Liver (tissue), 9 donors: ENCODE measurements around the gene RD3L. TPM values are rescaled to one million over a fixed set of nuclear protein-coding genes. Genes with fewer than 3 reads are reported as not detected.

ENCODE experiments used
- DNase-seq: peaks from one replicate; pipeline ENCODE4 v3.0.0-alpha.2; 2017; ENCODE audit warnings: low spot score
- H3K27ac ChIP-seq, 2 donors: one replicate each; pipeline ENCODE4 v1.7.0; 2013; ENCODE audit warnings: inconsistent platforms in 2 of 2, low read length in 2 of 2, control low read depth in 1 of 2, low read depth in 1 of 2, mild to moderate bottlenecking in 1 of 2
- H3K27me3 ChIP-seq, 4 donors: one replicate each; pipeline versions ENCODE4 v1.6.1 to v1.7.0; 2013; ENCODE audit warnings: low read length in 3 of 4, inconsistent platforms in 1 of 4, mild to moderate bottlenecking in 1 of 4, moderate library complexity in 1 of 4; ENCODE audit not compliant: control insufficient read depth in 4 of 4, insufficient read depth in 4 of 4
- H3K36me3 ChIP-seq, 4 donors: one replicate each; pipeline versions ENCODE4 v1.6.1 to v1.7.0; 2013; ENCODE audit warnings: low read length in 3 of 4, mild to moderate bottlenecking in 3 of 4, low read depth in 1 of 4, moderate library complexity in 1 of 4; ENCODE audit not compliant: control insufficient read depth in 4 of 4, insufficient read depth in 3 of 4
- H3K4me1 ChIP-seq, 4 donors: one replicate each; pipeline versions ENCODE4 v1.6.1 to v1.7.0; 2013; ENCODE audit warnings: low read length in 3 of 4, mild to moderate bottlenecking in 3 of 4, moderate library complexity in 1 of 4; ENCODE audit not compliant: control insufficient read depth in 4 of 4, insufficient read depth in 4 of 4
- H3K4me3 ChIP-seq, 3 donors: one replicate each; pipeline versions ENCODE4 v1.6.1 to v1.7.0; 2013; ENCODE audit warnings: low read length in 3 of 3, control low read depth in 1 of 3, low read depth in 1 of 3, mild to moderate bottlenecking in 1 of 3
- H3K9ac ChIP-seq, 2 donors: one replicate each; pipeline ENCODE4 v1.7.0; 2013; ENCODE audit warnings: low read length in 2 of 2, mild to moderate bottlenecking in 2 of 2, moderate library complexity in 2 of 2, control low read depth in 1 of 2, low read depth in 1 of 2
- H3K9me3 ChIP-seq, 4 donors: one replicate each; pipeline versions ENCODE4 v1.6.1 to v1.7.0; 2013; ENCODE audit warnings: low read length in 3 of 4; ENCODE audit not compliant: control insufficient read depth in 4 of 4
- ATF3 ChIP-seq: IDR thresholded peaks from 2 replicates; pipeline ENCODE4 v1.6.1; 2016; ENCODE audit warnings: antibody characterized with exemption
- CTCF ChIP-seq: fragments of 150-350 bp; IDR thresholded peaks from 2 replicates; pipeline ENCODE4 v1.5.1; 2017; ENCODE audit warnings: improper control_type of control experiment, low read depth, low read length; ENCODE audit not compliant: missing input control
- EGR1 ChIP-seq, 2 donors: IDR thresholded peaks; 2 replicates each; pipeline ENCODE4 v1.6.1; 2016 to 2018; ENCODE audit warnings: antibody characterized with exemption in 2 of 2, low read depth in 2 of 2
- FOXA1 ChIP-seq: IDR thresholded peaks from 2 replicates; pipeline ENCODE4 v1.6.1; 2016; ENCODE audit warnings: antibody characterized with exemption
- FOXA2 ChIP-seq: IDR thresholded peaks from 2 replicates; pipeline ENCODE4 v1.6.1; 2016; ENCODE audit warnings: antibody characterized with exemption
- GABPA ChIP-seq, 2 donors: IDR thresholded peaks in 1 of 2; conservative IDR thresholded peaks in 1 of 2; 2 replicates each; pipeline ENCODE4 v1.6.1; 2016; ENCODE audit warnings: antibody characterized with exemption in 2 of 2, mild to moderate bottlenecking in 1 of 2, moderate library complexity in 1 of 2
- HNF4G ChIP-seq: IDR thresholded peaks from 2 replicates; pipeline ENCODE4 v1.6.1; 2016; ENCODE audit warnings: antibody characterized with exemption
- JUND ChIP-seq, 2 donors: IDR thresholded peaks; 2 replicates each; pipeline ENCODE4 v1.6.1; 2016; ENCODE audit warnings: antibody characterized with exemption in 2 of 2
- NR2F2 ChIP-seq: IDR thresholded peaks from 2 replicates; pipeline ENCODE4 v1.6.1; 2016; ENCODE audit warnings: antibody characterized with exemption
- RAD21 ChIP-seq, 2 donors: IDR thresholded peaks; 2 replicates each; pipeline ENCODE4 v1.6.1; 2016; ENCODE audit warnings: antibody characterized with exemption in 2 of 2, mild to moderate bottlenecking in 2 of 2
- RXRA ChIP-seq, 2 donors: IDR thresholded peaks; 2 replicates each; pipeline ENCODE4 v1.6.1; 2017 to 2018; ENCODE audit warnings: antibody characterized with exemption in 2 of 2, mild to moderate bottlenecking in 1 of 2
- SP1 ChIP-seq: IDR thresholded peaks from 2 replicates; pipeline ENCODE4 v1.6.1; 2018; ENCODE audit warnings: antibody characterized with exemption, mild to moderate bottlenecking
- YY1 ChIP-seq: IDR thresholded peaks from 2 replicates; pipeline ENCODE4 v1.6.1; 2016; ENCODE audit warnings: antibody characterized with exemption, mild to moderate bottlenecking
- WGBS: extraction: QIAGEN DNeasy Blood & Tissue Kit; methylation state at CpG from one replicate; pipeline ENCODE4 v1.1.7; 2013; 5-methylcytosine and 5-hydroxymethylcytosine counted together
- polyA plus RNA-seq, 2 donors: library from polyadenylated mRNA; stranded (reverse) in 1 of 2; unstranded in 1 of 2; fragments of 200-250 nt in 1 of 2; fragments of >200 nt in 1 of 2; fragmentation: Nextera tagmentation in 1 of 2; extraction: Ambion mirVana in 1 of 2; gene quantifications; one replicate each; pipeline versions ENCODE4 v1.2.1 to v1.2.3, GENCODE V29; 2013 to 2015
- total RNA-seq, 2 donors: library from RNA; depleted of rRNA; stranded (reverse); fragments of >200 nt; gene quantifications; one replicate each; pipeline ENCODE4 v1.2.3, GENCODE V29; 2014
- TF ChIP-seq, protein P1 (sequence below): IDR thresholded peaks from 2 replicates; pipeline ENCODE4 v1.6.1; 2016; ENCODE audit warnings: antibody characterized with exemption, mild to moderate bottlenecking
- TF ChIP-seq, protein P2 (sequence below): IDR thresholded peaks from 2 replicates; pipeline ENCODE4 v1.6.1; 2016; ENCODE audit warnings: antibody characterized with exemption
- donor health status: healthy.
- donor health status: healthy.
- donor health status: healthy.
- donor health status: healthy.
- donor health status: healthy.

Gene RD3L
- total and polyA plus RNA-seq, 4 donors = 0.09 to 0.64 (median 0.19) TPM

GRCh38 chr14:103930051-103930604 is 12.2 kb downstream of the RD3L start:
- no peak for DNase-seq
- no peaks in the 10 kb centered on the region for H3K27me3 ChIP-seq
- 86% methylated on average over 14 of the region's 14 CpGs for WGBS
- no peak overlapping the region for H3K4me3 ChIP-seq
- H3K9ac ChIP-seq = no peak overlapping the region
- peaks cover 0 to 2% (median 0%) of the 10 kb centered on the region in 4 donors for H3K9me3 ChIP-seq
- no peaks in the 10 kb centered on the region for H3K36me3 ChIP-seq
- no peak overlapping the region for H3K27ac ChIP-seq
- TF ChIP-seq FOXA2 (no peak), EGR1 (IDR thresholded peaks at IDR 0.05; ENCODE audit: low read depth in 2 of 2) (no peak), RAD21 (IDR thresholded peaks at IDR 0.05) (no peak), ATF3 (no peak), NR2F2 (no peak), GABPA (IDR thresholded peaks at IDR 0.05 in 1 of 2, conservative IDR thresholded peaks at IDR 0.05 in 1 of 2) (no peak)
- TF ChIP-seq, protein P1, sequence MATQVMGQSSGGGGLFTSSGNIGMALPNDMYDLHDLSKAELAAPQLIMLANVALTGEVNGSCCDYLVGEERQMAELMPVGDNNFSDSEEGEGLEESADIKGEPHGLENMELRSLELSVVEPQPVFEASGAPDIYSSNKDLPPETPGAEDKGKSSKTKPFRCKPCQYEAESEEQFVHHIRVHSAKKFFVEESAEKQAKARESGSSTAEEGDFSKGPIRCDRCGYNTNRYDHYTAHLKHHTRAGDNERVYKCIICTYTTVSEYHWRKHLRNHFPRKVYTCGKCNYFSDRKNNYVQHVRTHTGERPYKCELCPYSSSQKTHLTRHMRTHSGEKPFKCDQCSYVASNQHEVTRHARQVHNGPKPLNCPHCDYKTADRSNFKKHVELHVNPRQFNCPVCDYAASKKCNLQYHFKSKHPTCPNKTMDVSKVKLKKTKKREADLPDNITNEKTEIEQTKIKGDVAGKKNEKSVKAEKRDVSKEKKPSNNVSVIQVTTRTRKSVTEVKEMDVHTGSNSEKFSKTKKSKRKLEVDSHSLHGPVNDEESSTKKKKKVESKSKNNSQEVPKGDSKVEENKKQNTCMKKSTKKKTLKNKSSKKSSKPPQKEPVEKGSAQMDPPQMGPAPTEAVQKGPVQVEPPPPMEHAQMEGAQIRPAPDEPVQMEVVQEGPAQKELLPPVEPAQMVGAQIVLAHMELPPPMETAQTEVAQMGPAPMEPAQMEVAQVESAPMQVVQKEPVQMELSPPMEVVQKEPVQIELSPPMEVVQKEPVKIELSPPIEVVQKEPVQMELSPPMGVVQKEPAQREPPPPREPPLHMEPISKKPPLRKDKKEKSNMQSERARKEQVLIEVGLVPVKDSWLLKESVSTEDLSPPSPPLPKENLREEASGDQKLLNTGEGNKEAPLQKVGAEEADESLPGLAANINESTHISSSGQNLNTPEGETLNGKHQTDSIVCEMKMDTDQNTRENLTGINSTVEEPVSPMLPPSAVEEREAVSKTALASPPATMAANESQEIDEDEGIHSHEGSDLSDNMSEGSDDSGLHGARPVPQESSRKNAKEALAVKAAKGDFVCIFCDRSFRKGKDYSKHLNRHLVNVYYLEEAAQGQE = no peak
- H3K4me1 ChIP-seq = no peaks in the 10 kb centered on the region

DNA sequence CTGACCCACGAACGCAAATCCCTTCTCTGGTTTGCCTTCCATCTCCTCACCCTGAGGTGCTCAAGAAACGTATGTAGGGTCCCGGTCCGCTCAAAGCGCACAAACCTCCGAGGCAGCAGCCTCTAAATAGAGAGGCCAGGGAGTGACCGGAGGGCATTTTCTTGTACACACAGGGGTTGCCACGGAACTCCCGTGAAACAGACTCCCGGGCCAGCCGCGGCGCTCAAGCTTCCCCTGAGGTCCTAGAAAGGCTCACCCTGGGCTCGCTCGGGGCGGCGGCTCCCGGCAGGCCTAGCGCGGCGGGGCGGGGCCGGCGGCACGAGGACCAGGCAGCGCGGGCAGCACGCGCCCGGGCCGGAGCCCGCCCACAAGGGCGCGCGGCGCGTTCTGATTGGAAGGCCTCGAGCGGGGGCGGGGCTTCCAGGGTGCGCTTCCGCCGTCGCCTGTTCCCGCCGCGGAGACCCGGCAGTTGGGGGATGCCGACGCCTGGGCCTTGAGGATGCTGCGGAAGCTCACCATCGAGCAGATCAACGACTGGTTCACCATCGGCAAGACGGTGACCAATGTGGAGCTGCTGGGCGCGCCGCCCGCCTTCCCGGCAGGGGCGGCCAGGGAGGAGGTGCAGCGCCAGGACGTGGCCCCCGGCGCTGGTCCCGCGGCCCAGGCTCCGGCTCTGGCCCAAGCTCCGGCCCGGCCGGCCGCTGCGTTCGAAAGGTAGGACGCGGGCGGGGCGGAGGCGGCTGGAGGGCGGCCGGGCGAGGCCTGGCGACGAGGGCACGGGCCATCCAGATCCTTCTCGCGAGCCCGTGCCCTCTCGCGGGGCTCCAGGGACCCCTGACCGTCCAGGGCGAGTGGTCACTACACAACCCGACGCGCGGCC is 14.1 kb downstream of the RD3L start, which contains the start of gene TDRD9:
Gene TDRD9 (plus strand): TSS at position 446 of the 880 bp plus-strand sequence. CDS start 54 bp downstream, at position 500.
- Histone ChIP-seq H3K4me3 (no peak within 1 kb of the TSS), H3K9ac (no peak within 1 kb of the TSS), H3K27ac (no peak within 1 kb of the TSS), H3K36me3 (no peaks in the 10 kb centered on the region), H3K9me3 (peaks cover 0 to 2% (median 0%) of the 10 kb centered on the region in 4 donors), H3K4me1 (no peaks in the 10 kb centered on the region), H3K27me3 (no peaks in the 10 kb centered on the region)
- TF ChIP-seq GABPA (IDR thresholded peaks at IDR 0.05 in 1 of 2, conservative IDR thresholded peaks at IDR 0.05 in 1 of 2) = no peak
- TF ChIP-seq CTCF = no peak
- TF ChIP-seq ATF3 = no peak
- TF ChIP-seq HNF4G = no peak
- no peak for TF ChIP-seq FOXA1
- no peak for TF ChIP-seq RAD21 (IDR thresholded peaks at IDR 0.05)
- no peak for TF ChIP-seq SP1
- TF ChIP-seq JUND (IDR thresholded peaks at IDR 0.05) = no peak
- TF ChIP-seq, protein P1 = no peak
- TF ChIP-seq YY1 = no peak
- no peak for TF ChIP-seq NR2F2
- TF ChIP-seq EGR1 (IDR thresholded peaks at IDR 0.05; ENCODE audit: low read depth in 2 of 2) = no peak
- no peak for TF ChIP-seq RXRA (IDR thresholded peaks at IDR 0.05)
- TF ChIP-seq, protein P2, sequence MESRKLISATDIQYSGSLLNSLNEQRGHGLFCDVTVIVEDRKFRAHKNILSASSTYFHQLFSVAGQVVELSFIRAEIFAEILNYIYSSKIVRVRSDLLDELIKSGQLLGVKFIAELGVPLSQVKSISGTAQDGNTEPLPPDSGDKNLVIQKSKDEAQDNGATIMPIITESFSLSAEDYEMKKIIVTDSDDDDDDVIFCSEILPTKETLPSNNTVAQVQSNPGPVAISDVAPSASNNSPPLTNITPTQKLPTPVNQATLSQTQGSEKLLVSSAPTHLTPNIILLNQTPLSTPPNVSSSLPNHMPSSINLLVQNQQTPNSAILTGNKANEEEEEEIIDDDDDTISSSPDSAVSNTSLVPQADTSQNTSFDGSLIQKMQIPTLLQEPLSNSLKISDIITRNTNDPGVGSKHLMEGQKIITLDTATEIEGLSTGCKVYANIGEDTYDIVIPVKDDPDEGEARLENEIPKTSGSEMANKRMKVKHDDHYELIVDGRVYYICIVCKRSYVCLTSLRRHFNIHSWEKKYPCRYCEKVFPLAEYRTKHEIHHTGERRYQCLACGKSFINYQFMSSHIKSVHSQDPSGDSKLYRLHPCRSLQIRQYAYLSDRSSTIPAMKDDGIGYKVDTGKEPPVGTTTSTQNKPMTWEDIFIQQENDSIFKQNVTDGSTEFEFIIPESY = no peak
- no peak for DNase-seq
- 66% methylated on average over 97 of the region's 97 CpGs for WGBS
